HG02943 (cell line): ENCODE measurements around the gene DLEC1.
"Not testable (repeated sequence)": the region's sequence is repeated elsewhere in the genome, so short reads cannot be mapped to it uniquely, and the experiment has no call there.

Source experiments
- ATAC-seq: cut with Tn5 transposase; IDR thresholded peaks from one replicate; pipeline ENCODE4 v1.9.1; 2021; ENCODE audit warnings: mild to moderate bottlenecking, low read depth, moderate library complexity; ENCODE audit not compliant: unreplicated experiment

The DLEC1 gene

DNA sequence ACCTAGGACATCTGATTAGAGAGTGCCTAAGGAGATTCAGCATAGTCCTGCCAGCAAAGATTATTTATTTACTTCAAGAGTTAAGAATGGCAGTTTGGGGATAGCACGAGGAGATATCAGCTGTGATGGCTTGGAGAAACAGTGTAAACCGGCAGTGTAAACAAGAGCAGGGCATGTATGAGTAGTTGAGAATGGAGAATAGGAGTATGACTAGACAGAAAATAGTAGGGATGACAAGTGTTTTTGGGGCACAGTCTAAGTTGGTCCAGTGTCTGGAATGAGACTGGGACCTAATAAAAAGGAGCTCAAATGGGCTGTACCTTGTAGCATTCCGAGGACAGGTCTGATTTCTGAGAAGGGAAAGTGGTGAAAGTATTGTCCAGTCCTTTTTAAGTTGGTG is 38.1 kb downstream of the DLEC1 start:
- ATAC-seq = not testable (repeated sequence)

- ATAC-seq = not testable (repeated sequence)
These were observed 43.3 kb downstream of the DLEC1 start for GRCh38 chr3:38082296-38082695.

DNA sequence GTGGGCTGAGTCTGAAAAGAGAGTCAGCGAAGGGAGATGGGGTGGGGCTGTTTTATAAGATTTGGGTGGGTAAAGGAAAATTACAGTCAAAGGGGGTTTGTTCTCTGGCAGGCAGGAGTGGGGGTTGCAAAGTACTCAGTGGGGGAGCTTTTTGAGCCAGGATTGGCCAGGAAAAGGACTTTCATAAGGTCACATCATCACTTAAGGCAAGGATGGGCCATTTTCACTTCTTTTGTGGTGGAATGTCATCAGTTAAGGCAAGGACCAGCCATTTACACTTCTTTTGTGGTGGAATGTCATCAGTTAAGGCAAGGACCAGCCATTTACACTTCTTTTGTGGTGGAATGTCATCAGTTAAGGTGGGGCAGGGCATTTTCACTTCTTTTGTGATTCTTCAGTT is 44.2 kb downstream of the DLEC1 start:
- not testable (repeated sequence) for ATAC-seq

- no peak for ATAC-seq
These were observed 44.9 kb downstream of the DLEC1 start for GRCh38 chr3:38083871-38084333.

DNA sequence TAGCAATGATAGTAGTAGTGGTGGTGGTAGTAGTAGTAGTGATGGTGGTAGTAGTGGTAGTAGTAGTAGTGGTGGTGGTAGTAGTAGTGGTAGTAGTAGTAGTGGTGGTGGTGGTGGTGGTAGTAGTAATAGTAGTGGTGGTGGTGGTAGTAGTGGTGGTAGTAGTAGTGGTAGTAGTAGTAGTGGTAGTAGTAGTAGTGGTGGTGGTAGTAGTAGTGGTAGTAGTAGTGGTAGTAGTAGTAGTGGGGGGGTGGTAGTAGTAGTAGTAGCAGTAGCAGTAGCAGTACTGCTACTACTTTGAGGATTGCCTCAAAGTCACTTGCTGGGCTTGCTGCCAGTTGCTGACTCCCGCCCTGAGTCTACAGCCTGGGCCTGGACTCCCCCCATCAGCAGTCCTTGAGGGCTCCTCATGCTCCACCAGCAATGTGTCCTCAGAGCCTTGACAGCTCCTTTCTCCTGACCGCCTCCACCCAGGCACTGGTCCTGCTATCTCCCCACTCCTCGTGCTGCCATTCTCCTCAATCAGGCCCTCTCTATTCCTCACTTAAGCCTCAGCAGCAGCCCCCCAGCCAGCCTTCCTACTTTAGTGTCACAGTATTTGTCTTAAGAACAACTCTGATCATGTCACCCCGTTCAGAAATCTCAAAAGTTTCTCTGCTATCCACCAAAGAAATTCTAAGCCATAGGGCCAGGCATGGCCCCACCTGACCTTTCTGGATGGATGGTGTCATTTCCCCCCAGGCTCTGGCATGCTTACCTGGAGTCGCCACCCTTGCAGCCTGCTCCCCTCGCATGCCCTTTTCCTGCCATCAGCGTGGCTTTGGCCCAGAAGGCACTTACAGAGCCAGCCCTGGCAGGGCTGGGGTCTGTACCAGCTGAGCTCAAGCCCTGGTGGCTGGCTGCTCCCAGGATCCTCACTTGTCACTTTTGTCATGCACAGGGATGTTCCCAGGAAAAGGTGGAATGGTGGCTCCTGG is 45.6 kb downstream of the DLEC1 start:
- ATAC-seq = no peak

DNA sequence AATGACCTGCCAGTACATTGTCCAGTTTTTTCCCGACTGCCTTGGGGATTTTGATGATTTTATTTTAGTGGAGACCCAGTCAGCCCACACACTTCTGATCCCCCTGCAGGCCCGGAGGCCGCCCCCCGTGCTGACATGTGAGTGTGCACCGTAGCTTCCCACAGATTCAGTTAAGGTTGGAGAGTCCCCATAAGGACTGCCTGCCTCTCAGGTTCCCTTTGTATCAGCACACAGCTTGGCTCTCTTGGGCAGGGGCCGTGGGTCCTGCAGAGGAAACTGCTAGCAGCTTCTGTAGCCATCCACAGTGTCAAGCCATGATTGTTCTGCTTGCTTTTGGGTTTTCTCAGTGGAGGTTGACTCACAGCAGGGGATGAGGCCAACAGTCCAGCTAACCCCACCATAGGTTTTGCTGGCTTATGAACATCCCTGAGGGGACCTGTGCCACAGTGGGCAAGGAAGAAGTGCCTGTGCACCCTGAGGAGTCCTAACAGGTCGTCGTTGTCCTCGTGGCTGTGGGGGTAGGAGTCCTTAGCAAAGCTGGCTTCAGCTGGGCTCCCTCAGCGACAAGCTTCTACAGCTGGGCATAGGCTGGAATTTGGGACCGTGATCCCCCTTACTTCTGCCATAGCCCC is 46.4 kb downstream of the DLEC1 start:
- ATAC-seq = no peak

DNA sequence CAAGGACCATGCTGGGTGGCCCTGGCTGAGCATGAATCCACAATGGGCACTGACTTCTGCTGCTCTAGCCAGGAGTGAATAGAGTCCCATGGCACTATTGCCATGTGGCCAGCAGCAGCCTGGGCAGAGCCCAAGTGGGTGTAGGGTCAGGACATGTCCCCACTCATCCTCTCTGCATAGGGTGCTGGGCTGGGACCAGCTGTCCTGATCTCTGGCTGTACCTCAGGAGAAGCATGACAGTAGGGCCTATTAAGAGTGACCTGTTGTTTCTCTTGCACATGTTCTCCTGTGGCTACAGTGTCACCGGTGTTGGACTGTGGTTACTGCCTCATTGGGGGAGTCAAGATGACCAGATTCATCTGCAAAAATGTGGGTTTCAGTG is 46.9 kb downstream of the DLEC1 start:
- no peak for ATAC-seq

- ATAC-seq = no peak
These were observed 47.5 kb downstream of the DLEC1 start for GRCh38 chr3:38086496-38086895.

- not testable (repeated sequence) for ATAC-seq
These were observed 48.3 kb downstream of the DLEC1 start for GRCh38 chr3:38087278-38087677.

- ATAC-seq = no peak
These were observed 49.4 kb downstream of the DLEC1 start for GRCh38 chr3:38088126-38089078.

GRCh38 chr3:38089163-38089562 is 50.2 kb downstream of the DLEC1 start:
- no peak for ATAC-seq

- no peak for ATAC-seq
These were observed 51.4 kb downstream of the DLEC1 start for GRCh38 chr3:38090453-38090852.

GRCh38 chr3:38094999-38095398 is 56.0 kb downstream of the DLEC1 start:
- ATAC-seq = no peak

GRCh38 chr3:38095669-38096483 is 56.9 kb downstream of the DLEC1 start:
- ATAC-seq = no peak

DNA sequence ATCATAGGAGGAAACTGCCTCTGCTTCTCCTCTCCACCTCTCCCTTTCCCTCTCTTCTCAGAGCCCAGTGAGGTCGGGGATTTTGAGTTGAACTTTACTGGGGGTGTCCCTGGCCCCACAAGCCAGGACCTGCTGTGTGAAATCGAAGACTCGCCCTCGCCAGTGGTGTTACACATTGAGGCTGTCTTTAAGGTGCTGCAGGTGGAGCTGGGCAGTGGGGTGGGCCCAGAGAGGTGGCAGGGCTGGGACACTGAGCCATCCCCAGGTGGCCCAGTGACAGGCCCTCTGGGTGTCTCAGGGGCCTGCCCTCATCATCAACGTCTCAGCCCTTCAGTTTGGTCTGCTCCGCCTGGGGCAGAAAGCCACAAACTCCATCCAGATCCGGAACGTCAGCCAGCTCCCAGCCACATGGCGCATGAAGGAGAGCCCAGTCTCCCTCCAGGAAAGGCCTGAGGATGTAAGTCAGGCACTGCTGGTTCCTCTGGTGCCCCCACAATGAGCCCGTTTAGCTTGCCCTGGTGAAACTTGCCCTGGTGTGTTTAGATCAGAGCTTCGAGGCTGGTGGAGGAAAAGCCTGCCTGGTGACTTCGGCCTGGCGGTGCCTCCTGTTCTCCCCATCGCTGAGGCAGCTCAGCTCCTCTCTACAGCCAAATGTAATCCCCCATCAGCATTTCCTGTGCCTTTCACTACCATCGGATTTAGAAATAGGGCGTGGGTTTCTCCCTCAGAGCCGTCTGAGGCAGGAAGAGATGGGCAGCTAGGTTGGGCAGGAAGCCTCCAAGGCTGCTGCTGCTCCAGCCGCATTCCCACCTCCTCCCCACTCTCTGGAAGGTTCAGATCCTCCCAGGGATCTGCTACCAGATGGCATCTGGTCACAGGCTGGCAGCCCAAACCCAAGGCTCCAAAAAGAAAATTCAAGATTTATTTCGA is 58.7 kb downstream of the DLEC1 start:
- ATAC-seq = no peak

DNA sequence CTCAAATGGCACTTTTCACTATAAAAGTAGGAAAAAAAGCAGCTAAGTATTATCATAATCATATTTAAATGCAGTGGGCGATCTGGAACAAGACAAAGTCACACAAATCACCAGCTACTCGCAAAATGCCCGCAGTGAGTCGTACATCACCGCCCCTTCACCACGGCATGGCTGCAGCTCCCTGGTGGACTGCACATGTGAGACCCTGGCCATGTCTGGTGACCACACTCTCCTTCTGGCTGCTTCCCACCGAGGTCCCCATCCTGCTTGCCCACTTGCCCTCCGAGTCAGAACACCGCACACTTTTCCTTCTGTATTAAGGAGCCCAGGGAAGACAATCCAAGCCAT is 59.3 kb downstream of the DLEC1 start:
- no peak for ATAC-seq

DNA sequence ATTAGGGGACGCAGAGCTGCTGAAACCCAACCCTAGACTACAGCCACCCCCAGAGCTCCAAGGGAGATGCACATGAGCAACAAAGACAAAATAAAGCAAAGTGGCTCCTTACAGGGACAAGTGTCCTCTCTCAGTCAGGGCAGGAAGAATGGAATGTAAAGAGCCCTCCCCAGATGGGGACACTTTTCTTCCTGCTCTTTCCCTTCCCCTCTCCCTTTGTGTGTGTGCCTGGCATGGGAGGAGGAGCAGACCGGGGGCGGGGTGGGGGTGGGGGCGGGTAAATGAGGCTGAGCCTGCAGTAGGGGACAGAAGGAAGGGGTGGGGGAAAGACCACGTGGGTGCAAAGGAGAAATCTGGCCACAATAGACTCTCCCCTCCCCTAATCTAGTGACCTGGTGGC is 60.5 kb downstream of the DLEC1 start:
- no peak for ATAC-seq

- no peak for ATAC-seq
These were observed 61.5 kb downstream of the DLEC1 start for GRCh38 chr3:38100498-38100897.
